T-helper 1 cell treated with Interleukin-12 subunit alpha and Interleukin-12 subunit beta and Interleukin-4 antibody, amounts not matched to agents 30 ng/mL and 1 ng/mL, for 36 hours (primary cell): ENCODE data around the gene SS18L1. TPM values are rescaled to one million over a fixed set of nuclear protein-coding genes. Genes with fewer than 3 reads are reported as not detected.

ENCODE experiments used
- intact Hi-C: fragments of 100-400 bp; cut with micrococcal nuclease; formaldehyde crosslinking; loops from one replicate; pipeline ENCODE4 v1.15.1; 2024
- total RNA-seq: library from RNA; stranded (reverse); gene quantifications from 2 replicates; pipeline ENCODE4 v1.2.3, GENCODE V29; 2022

SS18L1 gene
- total RNA-seq, 1 donor from 2014 or later: 19.7 TPM

DNA sequence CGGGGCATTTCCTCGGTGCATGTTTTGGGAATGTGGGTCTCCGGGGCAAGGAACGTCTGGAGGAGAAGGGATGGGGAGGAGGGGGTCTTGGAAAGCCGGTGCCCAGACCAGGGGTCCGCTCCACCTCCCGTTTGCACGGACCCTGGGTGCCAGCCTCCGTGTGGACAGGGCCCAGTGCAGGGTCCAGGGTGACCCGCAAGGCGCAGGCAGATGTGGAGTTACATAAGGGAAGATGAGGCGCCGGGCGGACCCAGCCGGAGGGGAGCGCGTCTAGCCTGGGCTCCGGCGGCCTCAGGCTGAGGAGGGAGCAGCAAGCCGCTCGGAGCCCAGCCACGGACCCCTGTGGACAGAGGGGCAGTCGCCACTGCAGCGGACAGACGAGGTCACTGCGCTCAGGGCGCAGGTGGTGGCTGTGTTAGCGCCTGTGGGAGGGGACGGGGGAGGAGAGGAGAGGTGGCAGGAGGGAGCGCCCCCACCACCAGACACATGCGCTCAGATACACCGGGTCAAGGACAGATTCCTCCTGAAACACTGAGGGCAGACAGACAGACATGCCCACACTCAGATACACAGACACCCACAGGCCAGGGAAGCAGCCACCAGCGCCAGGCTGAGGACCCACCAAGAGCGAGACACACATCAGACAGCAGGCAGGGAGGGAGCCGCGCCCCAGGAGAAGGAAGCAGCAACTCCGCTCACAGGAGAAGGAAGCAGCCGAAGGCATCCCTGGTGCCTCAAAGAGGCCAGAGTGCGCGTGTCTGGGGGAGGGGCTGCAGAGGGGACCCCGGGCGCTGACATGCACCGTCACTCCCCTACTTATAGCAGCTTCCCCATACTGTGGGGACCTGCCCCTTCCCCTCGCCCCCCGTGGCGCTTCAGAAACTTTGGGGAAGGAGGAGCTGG, 77.3 kb downstream of the SS18L1 start:
- intact Hi-C loops: loop anchor here (1.0 kb wide), 2 partner anchors 17 to 39 kb away; partner anchors contain the start of gene OSBPL2

DNA sequence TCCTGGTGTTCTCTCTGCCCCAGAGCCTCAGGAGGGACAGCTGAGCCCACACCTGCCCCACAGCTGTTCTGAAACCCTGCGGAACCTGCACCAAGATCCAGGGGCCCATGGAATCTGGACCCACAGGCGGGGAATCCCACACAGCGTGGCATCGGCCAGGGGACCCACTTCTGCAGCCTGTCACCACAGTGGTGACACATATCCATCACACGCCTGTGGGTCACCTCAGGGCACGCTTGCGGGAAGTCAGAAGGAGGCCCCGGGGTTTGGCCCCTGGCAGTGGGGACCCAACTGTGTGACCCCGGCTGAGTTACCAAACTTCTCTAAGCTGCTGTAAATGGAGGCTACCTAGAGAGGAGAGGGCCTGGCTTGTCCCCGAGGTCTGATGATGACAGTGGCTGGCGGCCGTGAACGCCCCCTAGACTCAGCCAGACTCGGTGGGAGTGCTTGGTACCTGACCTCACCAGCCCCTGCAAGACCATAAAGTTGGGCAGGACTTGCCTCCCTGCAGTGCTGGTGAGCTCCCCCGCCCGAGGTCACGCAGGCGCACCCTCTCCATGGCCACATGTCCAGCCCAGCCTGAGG, 78.8 kb downstream of the SS18L1 start:
- intact Hi-C loops: no loop called here

GRCh38 chr20:62222972-62223371, 79.4 kb downstream of the SS18L1 start:
- intact Hi-C loops: no loop called here

- intact Hi-C loops: no loop called here
Measured at GRCh38 chr20:62223571-62223970, 80.0 kb downstream of the SS18L1 start.

DNA sequence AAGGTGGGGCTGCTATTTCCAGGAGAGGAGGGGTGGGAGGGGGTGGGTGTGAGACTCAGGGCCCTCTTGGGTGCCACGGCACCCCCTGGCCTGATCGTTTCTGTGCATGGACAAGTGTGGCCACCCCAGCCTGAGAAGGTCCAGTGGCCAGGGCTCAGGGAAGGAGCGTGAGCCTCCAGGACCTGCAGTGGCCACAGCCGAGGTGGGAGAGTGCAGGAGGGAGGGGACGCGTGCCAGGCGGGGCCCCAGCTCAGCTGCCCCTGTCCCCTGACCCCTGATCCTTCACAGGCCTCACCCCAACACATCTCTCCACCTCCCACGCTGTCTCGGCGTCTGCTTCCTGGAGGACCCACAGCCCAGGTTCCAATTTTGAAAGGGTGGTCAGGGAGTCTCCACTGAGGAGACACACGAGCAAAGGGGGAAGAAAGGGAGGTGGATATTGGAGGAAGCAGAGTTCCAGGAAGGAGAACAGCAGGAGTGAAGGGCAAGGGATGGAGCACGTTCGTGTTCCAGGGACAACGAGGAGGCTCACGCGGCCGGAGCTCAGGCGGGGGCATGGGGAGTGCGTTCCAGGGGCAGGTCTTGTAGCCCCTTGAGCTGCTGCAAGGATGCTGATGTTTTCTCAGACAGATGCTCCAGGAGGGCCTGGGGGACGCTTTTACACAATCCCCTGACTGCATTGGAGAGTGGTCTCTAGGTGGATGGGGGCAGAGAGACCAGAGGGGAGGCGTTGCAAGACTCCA, 80.7 kb downstream of the SS18L1 start:
- intact Hi-C loops: no loop called here

- intact Hi-C loops: no loop called here
Measured at GRCh38 chr20:62225026-62225425, 81.5 kb downstream of the SS18L1 start.

- intact Hi-C loops: no loop called here
Measured at GRCh38 chr20:62225820-62226635, 82.5 kb downstream of the SS18L1 start.

DNA sequence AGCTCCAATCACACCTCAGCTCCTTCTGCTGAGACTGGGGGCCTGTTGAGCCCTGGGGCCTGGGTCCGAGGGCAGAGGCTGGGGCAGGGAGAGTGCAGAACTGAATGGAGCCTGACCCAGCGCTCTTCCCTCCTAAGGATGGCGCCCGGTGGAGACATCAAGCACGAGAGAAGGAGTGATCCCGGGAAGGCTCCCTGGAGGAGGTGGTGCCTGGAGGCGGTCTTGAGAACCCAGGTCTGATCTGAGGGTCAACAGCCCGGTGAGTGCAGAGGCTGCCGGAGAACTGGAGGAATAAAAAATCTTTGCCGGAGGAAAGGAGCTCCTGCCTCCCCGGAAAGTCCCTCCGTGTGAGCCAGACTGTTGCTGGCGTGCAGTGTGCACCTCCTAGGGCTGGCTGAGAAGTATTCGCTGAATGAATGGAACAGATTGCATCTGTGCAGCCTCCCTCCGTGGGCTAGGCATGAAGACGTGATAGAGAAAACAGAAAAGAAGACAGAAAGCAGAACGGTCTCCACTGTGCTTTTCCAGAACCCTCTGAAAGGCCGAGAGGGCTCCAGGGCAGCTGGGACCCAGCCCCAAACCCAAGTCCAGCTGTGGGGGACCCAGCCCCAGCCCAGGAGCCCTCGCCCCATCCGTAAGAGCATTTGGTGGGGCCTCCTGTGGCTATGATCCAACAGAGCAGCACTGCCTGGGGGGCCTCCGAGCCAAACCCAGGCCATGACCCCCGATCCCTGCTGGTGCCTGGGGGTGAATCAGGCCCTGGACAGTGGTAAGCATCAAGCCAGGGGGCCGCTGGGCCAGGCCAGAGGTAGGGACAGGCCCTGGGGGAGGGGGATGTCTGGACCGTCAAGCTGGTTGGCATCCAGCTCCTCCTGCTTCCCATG, 83.4 kb downstream of the SS18L1 start:
- intact Hi-C loops: no loop called here

GRCh38 chr20:62227591-62227976, 84.0 kb downstream of the SS18L1 start:
- intact Hi-C loops: no loop called here

DNA sequence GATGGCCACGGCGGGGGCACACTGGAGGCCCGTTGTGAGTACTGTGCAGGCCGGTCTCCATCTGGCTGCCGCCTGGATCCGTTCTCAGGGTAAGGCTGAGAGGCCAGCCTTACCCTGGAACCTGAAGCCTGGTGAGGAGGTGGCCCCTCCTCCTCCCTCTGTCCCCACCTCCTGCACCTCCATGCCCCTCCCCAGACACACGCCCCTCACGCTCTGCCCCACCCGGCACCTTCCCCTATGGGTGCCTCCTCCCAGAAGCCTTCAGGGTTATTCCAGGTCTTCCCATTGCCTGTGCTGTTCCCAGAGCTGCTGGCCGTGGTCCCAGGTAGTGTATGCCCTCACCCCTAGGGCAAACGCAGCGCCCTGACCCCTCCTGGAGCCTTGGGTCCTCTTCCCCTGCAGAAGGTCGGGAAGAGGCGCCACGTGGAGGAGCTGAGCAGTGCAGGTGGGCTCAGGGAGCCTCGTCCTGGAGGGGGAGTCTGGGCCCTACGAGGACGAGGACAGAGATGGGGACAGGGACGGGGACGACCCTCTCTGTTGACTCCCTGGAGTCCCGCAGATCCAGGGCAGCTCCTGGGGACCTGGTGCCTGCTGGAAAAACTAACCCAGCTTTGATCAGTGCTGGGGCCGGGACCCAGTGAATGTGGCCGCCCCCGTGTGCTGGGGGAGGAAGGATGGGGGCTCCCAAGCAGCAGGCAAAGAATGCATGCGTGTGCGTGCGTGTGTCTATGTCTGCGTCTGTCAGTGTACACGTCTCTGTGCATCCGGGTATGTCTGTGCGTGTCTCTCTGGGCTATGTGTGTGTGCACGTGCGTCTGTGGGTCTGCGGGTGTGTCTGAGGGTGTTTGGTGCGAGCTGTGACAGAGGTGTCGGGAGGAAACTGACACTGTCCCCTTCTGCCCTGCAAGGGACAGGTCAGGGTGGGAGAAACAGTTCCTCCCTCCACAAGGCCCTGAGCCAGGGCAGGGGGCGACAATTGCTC, 84.7 kb downstream of the SS18L1 start:
- intact Hi-C loops: no loop called here

GRCh38 chr20:62228982-62229545, 85.5 kb downstream of the SS18L1 start:
- intact Hi-C loops: no loop called here

DNA sequence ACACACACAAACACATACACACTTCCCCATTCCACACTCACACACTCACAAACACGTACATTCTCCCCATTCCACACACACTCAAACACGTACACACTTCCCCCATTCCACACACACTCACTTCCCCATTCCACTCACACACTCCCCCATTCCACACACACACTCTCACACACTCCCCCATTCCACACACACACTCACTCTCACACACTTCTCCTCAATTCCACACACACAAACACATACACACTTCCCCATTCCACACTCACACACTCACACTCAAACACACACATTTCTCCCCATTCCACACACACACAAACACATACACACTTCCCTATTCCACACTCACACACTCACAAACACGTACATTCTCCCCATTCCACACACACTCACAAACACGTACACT, 86.1 kb downstream of the SS18L1 start:
- intact Hi-C loops: loop anchor here (10.0 kb wide), 1 partner anchor 705 kb away; the partner anchor contains the start of gene GID8

DNA sequence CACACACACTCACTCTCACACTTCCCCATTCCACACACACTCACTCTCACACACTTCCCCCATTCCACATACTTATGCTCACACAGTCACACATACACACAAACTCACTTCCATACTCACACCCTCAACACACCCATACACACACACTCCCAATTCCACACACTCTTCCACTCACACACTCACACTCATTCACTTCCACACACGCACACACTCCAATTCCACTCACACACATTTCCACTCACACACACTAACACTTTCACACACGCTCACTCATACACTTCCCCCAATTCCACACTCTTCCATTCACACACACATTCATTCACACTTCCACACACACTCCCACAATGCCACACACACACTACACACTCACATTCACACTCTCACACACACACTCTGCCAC, 86.7 kb downstream of the SS18L1 start:
- intact Hi-C loops: loop anchor here (10.0 kb wide), 1 partner anchor 705 kb away; the partner anchor contains the start of gene GID8

DNA sequence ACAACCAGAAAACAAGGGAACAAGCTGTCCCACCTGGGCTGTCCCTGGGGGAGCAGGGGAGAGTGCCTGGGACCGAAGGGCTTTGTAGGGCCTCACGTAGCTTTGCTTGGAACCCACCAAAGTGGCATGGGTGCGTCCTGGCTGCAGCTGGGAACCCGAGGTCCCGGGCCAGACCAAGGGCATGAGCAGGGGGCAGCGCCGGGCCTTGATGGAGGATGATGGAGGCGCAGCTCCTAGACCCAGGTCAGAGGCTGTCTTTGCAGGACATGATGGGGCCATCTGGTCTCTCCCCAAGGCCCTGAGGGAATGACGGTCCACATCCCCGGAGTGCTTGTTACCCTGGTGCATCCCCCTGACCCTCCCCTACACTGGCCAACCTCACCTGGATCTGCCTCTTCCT, 87.1 kb downstream of the SS18L1 start:
- intact Hi-C loops: loop anchor here (10.0 kb wide), 1 partner anchor 704 kb away; the partner anchor contains the start of gene GID8

DNA sequence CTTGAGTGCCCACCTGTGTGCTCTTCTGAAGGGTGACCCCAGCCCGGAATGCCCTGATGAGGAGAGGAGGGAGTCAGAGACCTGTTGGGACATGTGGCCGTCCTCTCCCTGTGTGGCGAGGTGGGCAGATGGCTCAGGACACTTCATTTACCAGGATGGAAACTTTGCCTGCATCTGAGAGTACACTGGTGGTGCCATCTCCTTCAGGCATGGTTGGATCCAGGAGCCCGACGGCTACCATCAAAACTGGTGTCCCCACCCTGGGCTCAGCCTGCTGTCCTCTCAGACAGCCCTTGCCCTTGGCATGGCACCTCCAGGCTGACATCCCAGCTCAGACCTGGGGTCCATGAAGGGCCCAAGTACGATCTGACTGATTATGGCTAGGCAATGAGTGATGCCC, 87.7 kb downstream of the SS18L1 start:
- intact Hi-C loops: loop anchor here (10.0 kb wide), 1 partner anchor 704 kb away; the partner anchor contains the start of gene GID8
